Endothelial cell of umbilical vein (primary cell): Measurements from ENCODE around the gene TTC21A. TPM values are rescaled to one million over a fixed set of nuclear protein-coding genes. Genes with fewer than 3 reads are reported as not detected.

Source experiments
- BruUV-seq: library from RNA; stranded (reverse); fragments of 400-500 nt; replicated peaks from 2 replicates; lab custom pipeline; 2021; lab: Mats Ljungman, UMichigan
- CTCF ChIA-PET: fragments of 300-600, 350-600 bp; sonication (Branson Sonifier 250); formaldehyde crosslinking; loops from one replicate; lab custom pipeline; 2021; ENCODE audit warnings: antibody characterized with exemption, inconsistent platforms; lab: Charles Lee
- POLR2A ChIA-PET: fragments of 300-600, 350-600 bp; sonication (Branson Sonifier 250); formaldehyde crosslinking; loops from one replicate; lab custom pipeline; 2021; ENCODE audit warnings: antibody characterized with exemption, inconsistent platforms; lab: Charles Lee
- DNase-seq: peaks from one replicate; pipeline ENCODE4 v3.0.0-alpha.2; 2011; ENCODE audit warnings: low read depth, low spot score
- FAIRE-seq: peaks from 2 replicates; lab custom pipeline; 2011; peaks lifted over from hg19 to GRCh38; lab: Jason Lieb, UNC
- H2AFZ ChIP-seq: 2 replicates; pipeline ENCODE4 v1.6.0; 2012; ENCODE audit warnings: low read depth, low read length, control low read depth, inconsistent platforms
- H3K27ac ChIP-seq: 2 replicates; pipeline ENCODE4 v1.5.1; 2011; ENCODE audit warnings: low read depth, mild to moderate bottlenecking, control low read depth, low read length, moderate library complexity; ENCODE audit not compliant: insufficient read depth
- H3K27me3 ChIP-seq, 2 experiments: 2 replicates each; pipeline versions ENCODE4 v1.6.0 to v1.6.1; 2011; ENCODE audit warnings: low read length in 2 of 2, mixed read lengths in 1 of 2; ENCODE audit not compliant: control insufficient read depth in 2 of 2, insufficient read depth in 2 of 2
- H3K36me3 ChIP-seq, 2 experiments: 2 replicates in 1 of 2; 3 replicates in 1 of 2; pipeline ENCODE4 v1.5.1; 2011; ENCODE audit warnings: low read length in 2 of 2, mild to moderate bottlenecking in 1 of 2, moderate library complexity in 1 of 2; ENCODE audit not compliant: control insufficient read depth in 2 of 2, insufficient read depth in 2 of 2; ENCODE audit errors: extremely low read depth in 1 of 2
- H3K4me1 ChIP-seq: 3 replicates; pipeline ENCODE4 v1.5.1; 2011; ENCODE audit warnings: mild to moderate bottlenecking, low read length; ENCODE audit not compliant: control insufficient read depth, insufficient read depth; ENCODE audit errors: extremely low read depth
- H3K4me2 ChIP-seq: 2 replicates; pipeline ENCODE4 v1.6.1; 2011; ENCODE audit warnings: low read length, control low read depth, mixed read lengths; ENCODE audit not compliant: insufficient read depth
- H3K4me3 ChIP-seq, 3 experiments: fragments of 200-600 bp in 1 of 3; sonication (generic), shearing (Covaris generic) in 1 of 3; replicated peaks in 1 of 3; 2 replicates each; pipeline ENCODE4 v1.5.1; 2011 to 2016; ENCODE audit warnings: control low read depth in 3 of 3, low read length in 3 of 3, mild to moderate bottlenecking in 2 of 3, inconsistent platforms in 1 of 3, low read depth in 1 of 3, moderate library complexity in 1 of 3; ENCODE audit not compliant: insufficient read depth in 1 of 3
- H3K79me2 ChIP-seq: 2 replicates; pipeline ENCODE4 v1.6.0; 2012; ENCODE audit warnings: low read length, inconsistent platforms; ENCODE audit not compliant: control insufficient read depth, insufficient read depth
- H3K9ac ChIP-seq: replicated peaks from 2 replicates; pipeline ENCODE3; 2011; ENCODE audit warnings: low read length, control low read depth; ENCODE audit not compliant: insufficient read depth; ENCODE audit errors: extremely low read depth
- H3K9me1 ChIP-seq: replicated peaks from 3 replicates; pipeline ENCODE4 v1.6.0; 2011; ENCODE audit warnings: mild to moderate bottlenecking, low read length; ENCODE audit not compliant: control insufficient read depth, insufficient read depth; ENCODE audit errors: extremely low read depth
- H3K9me3 ChIP-seq: replicated peaks from 2 replicates; pipeline ENCODE4 v1.5.1; 2012; ENCODE audit warnings: low read length, inconsistent platforms; ENCODE audit not compliant: control insufficient read depth, insufficient read depth
- H4K20me1 ChIP-seq: replicated peaks from 2 replicates; pipeline ENCODE3; 2011; ENCODE audit warnings: mild to moderate bottlenecking, low read length; ENCODE audit not compliant: control insufficient read depth, insufficient read depth; ENCODE audit errors: extremely low read depth
- CTCF ChIP-seq, 2 donors: IDR thresholded peaks; 1 replicate in 1 of 2; 2 replicates in 1 of 2; pipeline ENCODE4 v1.5.1; 2011; ENCODE audit warnings: low read length in 2 of 2, mild to moderate bottlenecking in 2 of 2, moderate library complexity in 2 of 2, control low read depth in 1 of 2, inconsistent platforms in 1 of 2, low read depth in 1 of 2; ENCODE audit not compliant: insufficient read depth in 1 of 2; ENCODE audit errors: extremely low read depth in 1 of 2
- EZH2 ChIP-seq: IDR thresholded peaks from 2 replicates; pipeline ENCODE4 v1.6.1; 2012; ENCODE audit warnings: borderline replicate concordance, low read depth, mild to moderate bottlenecking, moderate library complexity, low read length, inconsistent platforms; ENCODE audit not compliant: severe bottlenecking
- FOS ChIP-seq: IDR thresholded peaks from 2 replicates; pipeline ENCODE4 v1.6.1; 2011; ENCODE audit warnings: mild to moderate bottlenecking, low read length, moderate library complexity, borderline replicate concordance; ENCODE audit not compliant: insufficient read depth
- GATA2 ChIP-seq: IDR thresholded peaks from 2 replicates; pipeline ENCODE4 v1.7.0; 2011; ENCODE audit warnings: low read depth, mild to moderate bottlenecking, moderate library complexity, mixed read lengths, low read length; ENCODE audit not compliant: insufficient read length, insufficient read depth
- JUN ChIP-seq: IDR thresholded peaks from 2 replicates; pipeline ENCODE4 v1.6.1; 2011; ENCODE audit warnings: borderline replicate concordance, low read depth; ENCODE audit not compliant: insufficient read length, insufficient read depth
- POLR2AphosphoS5 ChIP-seq: IDR thresholded peaks from 2 replicates; pipeline ENCODE4 v1.6.1; 2012; ENCODE audit warnings: low read depth, mild to moderate bottlenecking, control low read depth, low read length, moderate library complexity; ENCODE audit not compliant: insufficient read depth
- dilution Hi-C: fragments of 300-500 bp; cut with MboI; formaldehyde crosslinking; loops from one replicate; pipeline ENCODE4 v1.15.0; 2019; ENCODE audit warnings: low sequenced_read_pairs; ENCODE audit not compliant: extremely low pct_ligation_motif_present
- intact Hi-C: fragments of 100-400 bp; cut with micrococcal nuclease; formaldehyde crosslinking; loops from one replicate; pipeline ENCODE4 v1.10.0; 2022
- polyA plus RNA-seq, 4 experiments: library from polyadenylated mRNA; depleted of rRNA in 3 of 4; stranded (reverse) in 3 of 4; unstranded in 1 of 4; fragments of >200 nt; gene quantifications; 2 replicates each; pipeline versions ENCODE4 v1.2.1 to v1.2.3, GENCODE V29; 2011 to 2012; ENCODE audit warnings: missing spikeins in 1 of 4
- total RNA-seq: library from RNA; stranded (reverse); gene quantifications from 2 replicates; pipeline ENCODE4 v1.2.3, GENCODE V29; 2021
- TF ChIP-seq, protein P1 (sequence below): IDR thresholded peaks from 2 replicates; pipeline ENCODE4 v1.6.1; 2011; ENCODE audit not compliant: insufficient read depth, insufficient read length

TTC21A gene
- total and polyA plus RNA-seq, 2 donors (not counting 3 experiments of a cell fraction or from before 2014, with no cell fraction given): 4.7 to 7.8 TPM

- BruUV-seq: no TSS peak
- Histone ChIP-seq H3K27ac (peak overlapping the region; percentile 97), H3K4me1 (peaks cover 63% of the 10 kb centered on the region), H2AFZ (no peak overlapping the region), H3K36me3 (peaks cover 4 to 22% of the 10 kb centered on the region in 2 experiments), H3K9me1 (no peaks in the 10 kb centered on the region), H3K79me2 (peaks cover 74% of the 10 kb centered on the region), H3K4me3 (no peak overlapping the region), H3K27me3 (no peaks in the 10 kb centered on the region), H4K20me1 (no peaks in the 10 kb centered on the region), H3K9me3 (no peaks in the 10 kb centered on the region), H3K9ac (peak overlapping the region; percentile 76), H3K4me2 (peak overlapping the region; percentile 73)
- FAIRE-seq: peak; percentile 64
- intact Hi-C loops (loop anchor here (10.0 kb wide), 1 partner anchor 424 kb away; no protein-coding TSS in a partner anchor), dilution Hi-C loops (no loop called here)
- POLR2A ChIA-PET: interaction anchor here (2.6 kb wide), 1 partner anchor 29 kb away, joined by 19 read pairs; no protein-coding TSS in a partner anchor
- DNase-seq: peak; percentile 28
- CTCF ChIA-PET: interaction anchor here (0.9 to 3.3 kb wide), 4 partner anchors 29 to 143 kb away, joined by 3 to 20 read pairs (median 7); no protein-coding TSS in a partner anchor
- TF ChIP-seq FOS (no peak), EZH2 (no peak), CTCF (IDR thresholded peaks at IDR 0.05; ENCODE audit: extremely low read depth in 1 of 2, insufficient read depth in 1 of 2, low read depth in 1 of 2, low read length in 2 of 2) (no peak), JUN (no peak), GATA2 (no peak), POLR2AphosphoS5 (peak; percentile 6)
- TF ChIP-seq, protein P1, sequence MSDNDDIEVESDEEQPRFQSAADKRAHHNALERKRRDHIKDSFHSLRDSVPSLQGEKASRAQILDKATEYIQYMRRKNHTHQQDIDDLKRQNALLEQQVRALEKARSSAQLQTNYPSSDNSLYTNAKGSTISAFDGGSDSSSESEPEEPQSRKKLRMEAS: no peak
Observed at GRCh38 chr3:39148435-39149058, 41.1 kb downstream of the TTC21A start.
